Fibroblast of villous mesenchyme (primary cell): ENCODE data around the gene ZNF581. TPM values are rescaled to one million over a fixed set of nuclear protein-coding genes. Genes with fewer than 3 reads are reported as not detected.

Source experiments
- total RNA-seq: library from RNA; depleted of rRNA; stranded (reverse); fragments of >200 nt; gene quantifications from 2 replicates; pipeline ENCODE4 v1.2.3, GENCODE V29; 2012

The ZNF581 gene
- total RNA-seq, 1 donor, result 13.0 TPM

Other genes starting within 250 kb of the ZNF581 start
- gene UBE2S, start 235.9 kb upstream of the ZNF581 start, total RNA-seq, result 108 and 155 TPM in 2 replicates
- gene SHISA7, start 200.3 kb upstream of the ZNF581 start, total RNA-seq, result not detected in 2 replicates
- 57.9 and 74.4 TPM in 2 replicates for gene ISOC2, start 182.0 kb upstream of the ZNF581 start, total RNA-seq
- not detected in 2 replicates for gene C19orf85, start 178.9 kb upstream of the ZNF581 start, total RNA-seq
- gene ZNF628, start 167.0 kb upstream of the ZNF581 start, total RNA-seq, result 0.86 and 2.6 TPM in 2 replicates
- gene NAT14, start 158.5 kb upstream of the ZNF581 start, total RNA-seq, result 18.1 and 20.3 TPM in 2 replicates
- gene SSC5D, start 155.2 kb upstream of the ZNF581 start, total RNA-seq, result 21.2 and 23.2 TPM in 2 replicates
- not detected in 2 replicates for gene SBK2, start 106.5 kb upstream of the ZNF581 start, total RNA-seq
- under 0.01 TPM in 2 replicates for gene SBK3, start 98.1 kb upstream of the ZNF581 start, total RNA-seq
- gene ZNF579, start 62.8 kb upstream of the ZNF581 start, total RNA-seq, result 5.6 and 7.7 TPM in 2 replicates
- gene FIZ1, start 44.1 kb upstream of the ZNF581 start, total RNA-seq, result 4.3 and 5.2 TPM in 2 replicates
- gene ZNF524, start 43.4 kb upstream of the ZNF581 start, total RNA-seq, result 4.7 and 6.4 TPM in 2 replicates
- gene ZNF865, start 38.0 kb upstream of the ZNF581 start, total RNA-seq, result 1.3 and 1.9 TPM in 2 replicates
- gene ZNF784, start 19.1 kb upstream of the ZNF581 start, total RNA-seq, result 5.6 and 7.4 TPM in 2 replicates
- gene ZNF580, start 2.6 kb upstream of the ZNF581 start, total RNA-seq, result 5.5 and 5.6 TPM in 2 replicates
- gene CCDC106, start 4.6 kb downstream of the ZNF581 start, total RNA-seq, result 7.8 and 9.0 TPM in 2 replicates
- 99.9 and 111 TPM in 2 replicates for gene U2AF2, start 11.4 kb downstream of the ZNF581 start, total RNA-seq
- gene EPN1, start 31.6 kb downstream of the ZNF581 start, total RNA-seq, result 17.7 and 31.2 TPM in 2 replicates
- gene NLRP9, start 94.8 kb downstream of the ZNF581 start, total RNA-seq, result not detected in 2 replicates
- gene RFPL4A, start 115.4 kb downstream of the ZNF581 start, total RNA-seq, result not detected in 2 replicates
- not detected in 2 replicates for gene RFPL4AL1, start 125.5 kb downstream of the ZNF581 start, total RNA-seq
- gene NLRP11, start 188.3 kb downstream of the ZNF581 start, total RNA-seq, result not detected in 2 replicates
- gene NLRP4, start 192.9 kb downstream of the ZNF581 start, total RNA-seq, result not detected in 2 replicates